ENCODE measurements around the gene MALT1. TPM values are rescaled to one million over a fixed set of nuclear protein-coding genes. Genes with fewer than 3 reads are reported as not detected.

MALT1 gene
- total RNA-seq, 1 experiment from 2014 or later = 28.5 TPM

DNA sequence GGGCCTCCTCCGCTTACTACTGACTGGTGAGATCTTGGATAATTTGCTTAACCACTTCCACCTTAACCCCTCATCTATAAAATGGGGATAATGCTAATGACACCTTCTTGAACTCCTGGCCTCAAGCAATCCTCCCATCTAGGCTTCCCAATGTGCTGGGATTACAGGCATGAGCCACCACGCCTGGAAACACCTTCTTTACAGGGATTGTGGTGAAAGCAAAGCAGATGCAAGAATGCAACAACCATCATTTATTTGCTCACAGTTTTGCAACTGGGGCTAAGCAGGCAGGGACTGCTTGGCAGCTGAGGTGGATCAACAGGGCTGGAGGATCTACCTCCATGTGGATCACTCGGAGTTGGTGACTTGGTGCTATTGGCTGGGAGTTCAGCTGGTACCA lies 117.2 kb downstream of the MALT1 start:
- H3K27ac Mint-ChIP-seq (ENCODE audit: low read depth, unreplicated experiment) = peak overlapping the region; percentile 43
- ChIA-PET POLR2A (interaction anchor here (1.0 kb wide), 1 partner anchor 62 kb away, joined by 3 read pairs; no protein-coding TSS in a partner anchor), CTCF (interaction anchor here (0.9 to 1.2 kb wide), 3 partner anchors 9 to 284 kb away, joined by 3 to 4 read pairs (median 3); no protein-coding TSS in a partner anchor)
- intact Hi-C loops (cut with micrococcal nuclease) = loop anchor here (10.0 kb wide), 1 partner anchor 76 kb away; the partner anchor contains the start of gene ZNF532
- H3K36me3 Mint-ChIP-seq (ENCODE audit: insufficient read depth, unreplicated experiment) = no peaks in the 10 kb centered on the region
- DNase-seq (ENCODE audit: unreplicated experiment) = no peak
- H3K4me3 Mint-ChIP-seq (ENCODE audit: unreplicated experiment) = no peak overlapping the region
- BruUV-seq (replicated peaks) = no TSS peak
- TF ChIP-seq, protein P1, sequence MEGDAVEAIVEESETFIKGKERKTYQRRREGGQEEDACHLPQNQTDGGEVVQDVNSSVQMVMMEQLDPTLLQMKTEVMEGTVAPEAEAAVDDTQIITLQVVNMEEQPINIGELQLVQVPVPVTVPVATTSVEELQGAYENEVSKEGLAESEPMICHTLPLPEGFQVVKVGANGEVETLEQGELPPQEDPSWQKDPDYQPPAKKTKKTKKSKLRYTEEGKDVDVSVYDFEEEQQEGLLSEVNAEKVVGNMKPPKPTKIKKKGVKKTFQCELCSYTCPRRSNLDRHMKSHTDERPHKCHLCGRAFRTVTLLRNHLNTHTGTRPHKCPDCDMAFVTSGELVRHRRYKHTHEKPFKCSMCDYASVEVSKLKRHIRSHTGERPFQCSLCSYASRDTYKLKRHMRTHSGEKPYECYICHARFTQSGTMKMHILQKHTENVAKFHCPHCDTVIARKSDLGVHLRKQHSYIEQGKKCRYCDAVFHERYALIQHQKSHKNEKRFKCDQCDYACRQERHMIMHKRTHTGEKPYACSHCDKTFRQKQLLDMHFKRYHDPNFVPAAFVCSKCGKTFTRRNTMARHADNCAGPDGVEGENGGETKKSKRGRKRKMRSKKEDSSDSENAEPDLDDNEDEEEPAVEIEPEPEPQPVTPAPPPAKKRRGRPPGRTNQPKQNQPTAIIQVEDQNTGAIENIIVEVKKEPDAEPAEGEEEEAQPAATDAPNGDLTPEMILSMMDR (IDR thresholded peaks at IDR 0.05; ENCODE audit: unreplicated experiment) = no peak
- H3K9me3 Mint-ChIP-seq (ENCODE audit: unreplicated experiment) = no peaks in the 10 kb centered on the region
- no peaks in the 10 kb centered on the region for H3K27me3 Mint-ChIP-seq (ENCODE audit: insufficient read depth, unreplicated experiment)
- H3K4me1 Mint-ChIP-seq (ENCODE audit: insufficient read depth, unreplicated experiment) = peaks cover 36% of the 10 kb centered on the region

DNA sequence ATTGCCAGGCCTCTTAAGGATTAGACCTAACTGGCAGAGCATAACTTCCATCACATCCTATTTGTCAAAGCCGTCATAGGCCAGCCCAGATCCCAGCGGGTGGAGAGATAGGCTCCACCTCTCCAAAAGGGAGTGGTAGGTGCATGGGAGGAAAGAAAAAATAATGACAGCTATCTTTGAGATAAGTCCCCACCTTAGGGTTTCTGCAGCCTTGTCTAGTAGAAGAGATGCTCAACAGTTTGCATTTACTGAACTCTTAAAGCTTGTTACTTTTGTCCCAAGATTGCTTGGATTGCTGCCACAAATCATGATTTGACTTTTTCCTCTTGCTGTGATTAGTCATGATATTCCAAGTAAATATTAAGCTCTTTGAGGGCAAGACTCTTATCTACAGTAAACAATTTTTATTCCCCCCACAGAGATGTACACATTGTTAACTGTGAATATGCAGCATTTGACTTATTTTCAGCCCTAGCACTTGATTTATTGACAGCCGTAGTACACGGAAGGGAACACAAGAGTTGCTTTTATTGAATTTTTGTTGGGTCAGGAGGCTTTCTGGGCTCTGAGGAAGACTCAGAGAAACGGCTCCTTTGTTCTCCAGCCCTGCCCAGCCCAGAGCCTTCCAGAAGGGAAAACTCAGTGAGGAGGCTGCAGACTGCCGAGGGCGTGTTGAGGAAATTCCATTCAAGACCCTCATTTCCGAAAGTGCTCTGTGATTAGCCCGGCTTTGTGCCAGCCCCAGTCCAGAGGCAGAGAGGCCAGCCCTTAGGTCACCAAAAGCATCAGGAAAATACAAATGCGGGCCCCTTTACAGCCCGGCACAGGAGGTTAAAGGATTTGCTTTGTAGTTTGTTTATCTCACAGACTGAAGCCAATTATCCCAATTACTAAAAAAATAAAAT lies 118.0 kb downstream of the MALT1 start:
- H3K27me3 Mint-ChIP-seq (ENCODE audit: insufficient read depth, unreplicated experiment) = no peaks in the 10 kb centered on the region
- H3K4me1 Mint-ChIP-seq (ENCODE audit: insufficient read depth, unreplicated experiment) = peaks cover 35% of the 10 kb centered on the region
- BruUV-seq (replicated peaks) = no TSS peak
- no peaks in the 10 kb centered on the region for H3K9me3 Mint-ChIP-seq (ENCODE audit: unreplicated experiment)
- intact Hi-C loops (cut with micrococcal nuclease) = loop anchor here (10.0 kb wide), 1 partner anchor 76 kb away; the partner anchor contains the start of gene ZNF532
- ChIA-PET POLR2A (interaction anchor here (0.7 to 1.0 kb wide), 3 partner anchors 12 to 253 kb away, joined by 3 read pairs; no protein-coding TSS in a partner anchor), CTCF (interaction anchor here (0.9 to 1.2 kb wide), 3 partner anchors 10 to 283 kb away, joined by 3 to 4 read pairs (median 3); no protein-coding TSS in a partner anchor)
- H3K36me3 Mint-ChIP-seq (ENCODE audit: insufficient read depth, unreplicated experiment) = no peaks in the 10 kb centered on the region
- no peak overlapping the region for H3K27ac Mint-ChIP-seq (ENCODE audit: low read depth, unreplicated experiment)
- DNase-seq (ENCODE audit: unreplicated experiment) = no peak
- TF ChIP-seq, protein P1 (IDR thresholded peaks at IDR 0.05; ENCODE audit: unreplicated experiment) = no peak
- no peak overlapping the region for H3K4me3 Mint-ChIP-seq (ENCODE audit: unreplicated experiment)

DNA sequence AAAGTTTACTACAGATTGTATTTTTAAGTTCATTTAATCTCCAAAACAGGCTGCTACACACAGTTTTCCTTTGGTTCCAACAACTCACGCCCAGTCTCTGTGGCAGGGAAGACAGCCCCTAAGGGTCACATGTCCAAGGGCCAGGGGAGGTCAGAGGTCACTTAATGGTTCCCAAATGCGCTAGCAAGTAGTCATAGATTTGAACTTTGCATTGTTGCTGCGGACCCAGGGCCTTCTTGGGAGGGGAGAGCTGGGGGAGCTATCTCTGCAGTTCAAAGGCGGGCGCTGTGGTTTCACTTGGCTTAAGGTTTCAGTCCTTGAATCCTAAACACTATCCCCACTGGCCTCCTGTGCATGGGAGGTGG lies 118.6 kb downstream of the MALT1 start:
- intact Hi-C loops (cut with micrococcal nuclease) = loop anchor here (10.0 kb wide), 1 partner anchor 75 kb away; the partner anchor contains the start of gene ZNF532
- Mint-ChIP-seq H3K27me3 (ENCODE audit: insufficient read depth, unreplicated experiment) (no peaks in the 10 kb centered on the region), H3K27ac (ENCODE audit: low read depth, unreplicated experiment) (no peak overlapping the region), H3K9me3 (ENCODE audit: unreplicated experiment) (no peaks in the 10 kb centered on the region), H3K4me3 (ENCODE audit: unreplicated experiment) (no peak overlapping the region), H3K36me3 (ENCODE audit: insufficient read depth, unreplicated experiment) (no peaks in the 10 kb centered on the region), H3K4me1 (ENCODE audit: insufficient read depth, unreplicated experiment) (peaks cover 29% of the 10 kb centered on the region)
- no peak for DNase-seq (ENCODE audit: unreplicated experiment)
- no TSS peak for BruUV-seq (replicated peaks)
- CTCF ChIA-PET = no interaction called here
- POLR2A ChIA-PET = no interaction called here
- TF ChIP-seq, protein P1 (IDR thresholded peaks at IDR 0.05; ENCODE audit: unreplicated experiment) = no peak

DNA sequence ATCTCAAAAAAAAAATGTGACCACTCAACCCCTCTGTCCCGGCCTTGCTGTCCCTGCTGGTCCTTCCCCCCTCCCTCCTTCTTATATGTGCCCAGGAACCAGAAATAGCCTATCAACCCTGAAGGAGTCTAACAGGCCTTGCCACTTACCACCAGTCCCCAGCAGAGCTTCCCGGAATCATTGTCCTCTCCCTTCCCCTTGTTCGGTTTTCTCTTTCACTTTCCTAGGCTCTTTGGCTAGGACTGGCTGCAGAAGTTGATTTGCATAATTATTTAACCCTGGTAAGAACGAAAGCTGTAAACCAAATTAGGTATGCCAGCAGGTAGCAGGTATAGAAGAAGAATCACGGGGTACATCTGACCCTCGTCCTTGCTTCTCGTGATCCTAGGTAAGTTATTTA lies 120.8 kb downstream of the MALT1 start:
- Mint-ChIP-seq H3K4me1 (ENCODE audit: insufficient read depth, unreplicated experiment) (peaks cover 21% of the 10 kb centered on the region), H3K27ac (ENCODE audit: low read depth, unreplicated experiment) (no peak overlapping the region), H3K4me3 (ENCODE audit: unreplicated experiment) (no peak overlapping the region), H3K27me3 (ENCODE audit: insufficient read depth, unreplicated experiment) (no peaks in the 10 kb centered on the region), H3K36me3 (ENCODE audit: insufficient read depth, unreplicated experiment) (no peaks in the 10 kb centered on the region), H3K9me3 (ENCODE audit: unreplicated experiment) (no peaks in the 10 kb centered on the region)
- CTCF ChIA-PET = interaction anchor here (4.0 kb wide), 1 partner anchor 278 kb away, joined by 13 read pairs; no protein-coding TSS in a partner anchor
- no TSS peak for BruUV-seq (replicated peaks)
- intact Hi-C loops (cut with micrococcal nuclease) = no loop called here
- TF ChIP-seq, protein P1 (IDR thresholded peaks at IDR 0.05; ENCODE audit: unreplicated experiment) = no peak
- no peak for DNase-seq (ENCODE audit: unreplicated experiment)
- POLR2A ChIA-PET = interaction anchor here (0.8 to 2.1 kb wide), 2 partner anchors 58 to 280 kb away, joined by 4 to 9 read pairs; no protein-coding TSS in a partner anchor
